GM19351 (cell line): Measurements from ENCODE around the gene SNN.

Experiments
- ATAC-seq: cut with Tn5 transposase; IDR thresholded peaks from one replicate; pipeline ENCODE4 v1.9.1; 2021; ENCODE audit warnings: mild to moderate bottlenecking, moderate library complexity; ENCODE audit not compliant: unreplicated experiment

Gene SNN

DNA sequence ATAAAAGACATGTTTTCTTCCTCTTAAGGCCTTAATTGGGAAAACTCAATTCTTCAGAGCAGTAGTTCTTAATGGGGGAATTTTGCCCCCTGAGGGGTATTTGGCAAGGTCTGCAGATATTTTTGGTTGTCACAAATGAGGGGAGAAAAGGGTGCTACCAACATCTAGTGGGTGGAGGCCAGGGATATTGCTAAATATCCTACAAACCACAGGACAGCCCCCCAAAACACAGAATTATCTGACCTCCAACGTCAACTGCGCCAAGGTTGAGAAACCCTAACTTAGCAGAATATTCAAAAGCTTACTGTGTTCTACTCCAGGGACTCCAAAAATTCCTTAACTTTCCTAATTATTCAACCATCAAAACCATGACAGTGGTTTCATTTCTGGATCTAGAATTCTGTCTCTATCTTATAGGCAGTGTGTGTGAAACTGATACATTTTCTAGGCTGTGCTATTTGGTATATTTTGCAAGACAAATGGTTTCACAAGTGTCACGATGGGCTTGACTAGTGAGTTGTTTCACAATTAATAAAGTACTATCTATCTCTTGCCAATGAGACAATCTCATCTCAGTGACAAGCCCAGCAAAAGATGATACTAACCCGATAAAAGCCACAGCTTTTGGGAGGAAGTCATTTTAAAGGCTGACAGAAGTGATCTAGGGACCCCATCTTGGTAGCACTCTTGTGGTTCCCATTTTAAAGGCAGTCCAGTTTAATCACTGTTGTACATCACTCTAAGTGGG lies 59.7 kb downstream of the SNN start:
- no peak for ATAC-seq
